Stimulated activated CD8-positive, alpha-beta memory T cell treated with anti-CD3 and anti-CD28 coated beads, Interleukin-15, amount 100 ng/mL, for 24 hours (primary cell): ENCODE results near the gene TAS1R3.
A peak's percentile ranks its signal among the peaks of the same experiment; 100 is the strongest.

Source experiments
- DNase-seq: peaks from one replicate; pipeline ENCODE4 v3.0.0-alpha.2; 2020; ENCODE audit warnings: low read depth

Gene TAS1R3

DNA sequence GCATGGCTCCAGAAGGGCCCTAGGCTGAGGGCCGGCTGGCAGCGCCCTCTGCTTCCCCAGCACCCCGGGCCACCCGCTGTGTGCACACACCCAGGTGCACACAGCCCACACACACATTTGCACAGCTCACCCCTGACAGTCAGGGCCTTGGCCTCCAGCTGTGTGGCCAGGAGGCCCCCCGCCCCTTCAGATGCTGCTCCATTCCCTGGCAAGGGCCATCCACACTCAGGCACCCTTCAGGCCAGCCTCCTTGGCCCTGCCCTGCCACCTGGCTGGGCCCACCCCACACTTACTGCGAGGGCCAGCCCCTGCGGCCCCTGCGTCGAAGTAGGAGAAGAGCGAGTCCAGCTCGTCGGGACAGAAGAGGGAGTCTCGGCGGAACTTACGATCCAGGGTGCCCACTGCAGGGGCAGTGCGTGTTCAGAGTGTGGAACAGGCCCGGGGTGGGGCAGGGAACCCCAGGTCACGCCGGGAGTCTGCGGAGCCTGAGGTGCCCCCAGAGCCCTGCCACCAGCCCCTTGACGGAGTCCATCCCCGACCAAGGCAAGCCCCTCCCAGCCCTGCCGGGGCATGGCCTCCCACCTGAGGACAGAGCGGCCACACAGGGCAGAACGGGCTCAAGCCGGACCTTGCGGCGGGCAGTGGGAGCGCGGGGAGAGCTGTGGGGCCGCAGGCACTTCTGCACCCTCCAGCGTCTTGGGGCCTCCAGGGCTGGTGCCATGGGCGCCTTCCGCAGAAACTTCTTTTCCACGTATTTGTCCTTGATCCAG, 35.7 kb upstream of the TAS1R3 start:
- no peak for DNase-seq

- no peak for DNase-seq
Measured at GRCh38 chr1:1296070-1297061, 34.7 kb upstream of the TAS1R3 start.

GRCh38 chr1:1297802-1298424, 33.2 kb upstream of the TAS1R3 start:
- DNase-seq, result no peak

DNA sequence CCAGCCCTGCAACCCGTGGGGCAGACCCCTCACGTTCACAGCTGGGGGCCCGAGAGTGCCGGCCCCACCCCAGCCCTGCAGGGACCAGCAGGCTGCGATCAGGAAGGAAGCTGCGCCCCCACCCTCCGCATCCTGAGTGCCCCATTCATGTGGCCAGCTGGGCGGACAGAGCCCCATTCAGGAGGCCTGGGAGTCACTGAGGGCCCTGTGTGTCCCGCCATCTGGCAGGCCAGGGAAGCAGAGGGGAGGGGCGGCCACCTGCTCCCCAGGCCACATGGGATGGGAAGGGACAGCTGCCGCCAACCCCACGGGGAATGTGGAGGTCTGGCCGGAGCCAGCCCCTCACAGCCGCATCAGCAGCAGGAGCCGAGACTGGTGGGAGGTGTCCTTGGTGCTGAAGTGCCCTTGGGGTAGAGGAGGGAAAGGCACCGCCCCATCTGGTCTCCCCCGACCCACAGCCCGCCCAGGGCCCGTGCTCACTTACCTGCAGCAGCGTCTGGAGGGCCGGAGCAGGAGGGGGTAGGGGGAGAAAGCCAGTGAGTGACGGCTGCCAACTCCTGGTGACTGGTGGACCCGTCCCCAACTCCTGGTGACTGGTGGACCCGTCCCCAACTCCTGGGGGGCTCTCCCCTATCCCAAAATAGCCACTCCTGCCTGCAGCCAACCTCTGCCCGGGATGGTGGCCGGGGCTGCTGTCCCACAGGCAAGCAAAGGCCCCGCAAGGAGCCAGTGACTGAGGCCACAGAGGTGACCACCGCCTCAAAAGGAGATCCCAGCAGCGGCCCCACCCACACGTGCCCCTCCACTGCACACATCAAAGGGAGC, 32.0 kb upstream of the TAS1R3 start:
- DNase-seq, result no peak

DNA sequence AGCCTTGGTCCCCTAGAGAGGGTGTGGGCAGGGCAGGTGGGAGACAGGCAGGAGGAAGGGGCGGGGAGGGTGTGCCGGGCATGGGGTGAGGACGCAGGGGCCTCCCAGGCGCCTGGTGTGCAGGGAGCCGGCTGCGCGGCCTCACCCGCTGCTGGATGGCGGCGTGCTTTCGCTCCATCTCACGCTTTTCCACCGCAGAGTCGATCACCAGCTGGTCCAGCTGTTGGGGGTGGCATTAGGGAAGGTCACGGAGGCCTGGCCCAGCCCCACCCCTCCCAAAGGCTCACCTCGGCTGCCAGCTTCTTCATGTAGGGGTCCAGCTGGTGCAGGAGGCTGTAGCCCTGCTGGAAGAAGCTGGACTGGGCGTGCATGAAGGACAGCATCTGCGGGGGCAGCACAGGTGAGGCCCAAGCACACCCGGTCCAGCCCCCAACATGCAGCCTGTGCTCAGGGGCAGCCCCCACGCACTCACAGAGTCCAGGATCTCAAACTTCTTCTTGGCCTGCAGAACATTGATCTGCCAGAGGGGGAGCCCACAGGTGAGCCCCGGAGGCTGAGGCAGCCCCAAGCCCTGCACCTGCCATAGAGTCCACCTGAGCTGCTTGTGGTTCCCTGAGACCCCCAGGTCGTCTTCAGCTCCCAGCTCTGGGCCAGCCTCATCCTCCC, 31.3 kb upstream of the TAS1R3 start:
- DNase-seq, result no peak

DNA sequence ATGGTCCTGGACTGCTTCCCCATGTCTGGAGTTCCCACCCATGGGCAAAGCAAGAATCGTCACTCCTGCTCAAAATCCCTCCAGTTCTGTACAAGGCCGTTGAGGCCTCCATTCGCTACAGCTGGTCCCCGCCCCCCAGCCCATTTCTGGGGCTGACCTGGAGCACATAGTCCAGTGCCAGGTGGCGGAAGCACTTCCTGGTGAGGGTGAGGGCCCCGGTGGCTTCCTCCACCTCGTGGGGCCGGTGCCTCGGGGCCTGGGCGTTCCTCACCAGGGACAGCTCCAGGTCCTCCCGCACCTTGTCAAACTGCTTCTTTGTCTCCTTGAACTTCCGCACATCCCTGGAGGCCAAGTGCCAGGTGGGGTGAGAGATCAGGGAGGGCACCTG, 30.7 kb upstream of the TAS1R3 start:
- no peak for DNase-seq

DNA sequence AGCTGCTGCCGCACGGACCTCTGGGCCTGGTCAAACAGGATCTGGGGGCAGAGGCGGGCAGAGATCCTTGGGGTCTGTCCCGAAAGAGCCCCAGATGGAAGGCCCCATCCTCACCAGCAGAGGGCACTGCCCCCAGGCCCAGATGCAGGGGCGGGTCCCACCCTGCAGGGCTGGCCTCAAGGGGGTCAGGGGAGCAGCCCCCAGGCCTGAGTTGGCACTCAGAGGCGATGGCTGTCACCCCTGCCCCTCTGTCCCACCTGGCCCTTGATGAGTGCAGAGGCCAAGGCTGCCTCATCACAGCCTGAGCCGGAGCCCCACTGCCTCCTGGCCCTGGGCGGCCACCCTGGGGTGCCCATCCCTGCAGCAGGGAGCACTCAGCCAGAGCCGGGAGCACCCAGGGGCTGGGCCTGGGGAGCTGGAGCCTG, 29.1 kb upstream of the TAS1R3 start:
- DNase-seq, result no peak

DNA sequence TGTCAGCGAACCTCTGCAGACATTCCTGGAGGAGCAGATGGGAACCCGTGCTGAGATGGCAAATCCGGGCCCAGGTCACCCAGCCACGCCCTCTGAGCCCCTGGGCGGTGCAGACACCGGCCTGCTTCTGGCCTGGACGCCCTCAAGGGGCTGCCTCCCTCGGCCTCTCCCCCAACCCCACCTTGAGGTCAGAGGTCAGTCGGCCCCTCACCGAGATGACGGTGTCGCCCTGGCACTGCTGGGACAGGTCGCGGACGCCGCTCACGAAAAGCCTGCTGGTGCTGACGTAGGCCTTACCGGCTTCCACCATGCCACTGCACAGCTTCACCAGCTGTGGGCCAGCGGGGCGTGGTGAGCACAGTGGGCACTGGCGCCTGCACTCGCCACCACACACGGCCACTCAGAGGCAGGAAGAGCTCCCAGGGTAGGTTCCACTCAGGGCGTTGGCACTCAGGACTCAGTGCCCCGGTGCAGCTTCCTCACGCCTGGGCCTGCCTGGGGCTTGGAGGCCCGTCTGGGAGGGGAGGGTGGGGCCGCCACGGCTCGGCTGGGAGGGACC, 28.1 kb upstream of the TAS1R3 start:
- DNase-seq, result no peak

DNA sequence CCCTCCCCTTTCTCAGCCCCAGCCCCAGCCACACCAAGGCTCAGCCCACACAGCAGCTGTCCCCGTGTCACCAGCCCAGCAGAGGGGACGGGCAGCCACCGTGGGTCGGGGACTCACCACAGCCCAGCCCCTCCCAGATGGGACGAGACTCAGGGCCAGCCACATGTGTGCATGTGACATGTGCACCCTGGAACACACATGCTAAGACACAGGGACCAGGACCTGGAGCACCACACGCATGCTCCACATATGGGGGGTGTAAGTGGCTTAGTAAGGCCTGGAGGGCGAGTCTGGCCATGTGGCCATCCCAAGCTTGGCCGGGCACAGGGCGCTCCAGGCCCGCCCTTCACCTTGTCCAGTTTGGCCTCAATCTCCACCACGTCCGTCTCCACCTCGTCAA, 27.3 kb upstream of the TAS1R3 start:
- DNase-seq, result no peak

GRCh38 chr1:1304331-1305299, 26.5 kb upstream of the TAS1R3 start:
- no peak for DNase-seq

DNA sequence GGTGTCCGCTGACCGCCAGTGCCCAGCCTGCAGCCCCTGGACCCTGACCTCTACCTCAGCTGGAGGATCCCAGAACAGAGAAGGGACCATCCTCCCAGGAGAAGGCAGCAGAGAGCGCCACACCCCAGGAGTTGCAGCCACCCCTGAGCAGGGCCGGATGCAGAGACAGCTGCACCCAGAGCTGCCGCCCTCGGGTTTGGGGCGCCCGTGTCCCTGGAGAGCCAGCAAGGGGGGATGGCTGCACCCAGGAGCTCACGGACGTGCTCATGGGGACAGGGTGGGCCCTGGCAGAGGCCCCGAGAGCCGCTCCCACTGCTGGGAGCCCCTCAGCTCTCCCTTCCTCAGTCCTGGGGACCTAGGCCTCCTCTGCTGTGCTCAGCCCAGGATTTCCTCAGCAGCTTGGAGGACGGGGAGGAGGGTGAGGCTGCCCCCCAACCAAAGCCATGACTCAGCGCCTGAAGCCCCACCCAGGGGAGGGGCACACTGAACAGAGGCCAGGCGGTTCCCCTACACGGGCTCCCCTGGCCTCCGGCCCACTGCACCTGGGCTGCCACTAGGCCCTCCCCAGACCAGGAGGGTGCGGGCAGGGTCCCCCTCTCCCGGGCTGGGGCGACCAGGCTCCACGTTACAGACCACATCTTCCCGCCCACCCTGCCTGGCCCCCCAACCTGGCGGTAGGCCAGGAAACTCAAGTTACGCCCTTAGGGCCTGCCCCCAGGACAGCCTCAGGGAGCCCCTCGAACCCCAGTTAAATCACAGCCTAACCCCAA, 25.6 kb upstream of the TAS1R3 start:
- no peak for DNase-seq

DNA sequence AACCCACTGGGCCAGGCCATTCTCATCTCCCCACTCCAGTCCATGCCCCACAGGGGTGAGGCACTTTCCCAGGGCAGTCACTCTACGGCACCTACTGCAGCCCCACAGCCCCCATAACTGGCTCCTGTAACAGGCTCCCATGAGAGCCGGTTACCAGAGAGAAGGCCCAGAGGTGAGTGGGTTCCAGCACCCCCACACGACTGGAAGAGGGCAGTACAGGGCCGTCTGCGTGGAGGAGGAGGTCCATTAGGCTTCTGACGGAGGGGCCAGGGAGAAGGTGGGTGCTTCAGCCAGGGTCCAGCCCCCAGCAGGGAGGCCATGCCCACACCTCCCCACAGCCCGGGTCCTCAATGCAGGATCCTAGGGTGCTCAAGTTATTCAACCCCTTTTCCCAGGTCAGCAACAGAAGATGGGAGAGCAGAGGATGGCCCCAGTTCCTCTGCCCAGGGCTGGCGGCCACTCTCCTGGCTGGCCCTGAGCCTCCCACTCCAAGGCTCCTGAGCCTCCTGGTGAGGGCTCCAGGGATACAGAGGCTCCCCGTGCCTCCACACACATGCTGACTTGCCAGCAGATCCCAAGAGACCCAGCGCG, 24.9 kb upstream of the TAS1R3 start:
- DNase-seq, result no peak

DNA sequence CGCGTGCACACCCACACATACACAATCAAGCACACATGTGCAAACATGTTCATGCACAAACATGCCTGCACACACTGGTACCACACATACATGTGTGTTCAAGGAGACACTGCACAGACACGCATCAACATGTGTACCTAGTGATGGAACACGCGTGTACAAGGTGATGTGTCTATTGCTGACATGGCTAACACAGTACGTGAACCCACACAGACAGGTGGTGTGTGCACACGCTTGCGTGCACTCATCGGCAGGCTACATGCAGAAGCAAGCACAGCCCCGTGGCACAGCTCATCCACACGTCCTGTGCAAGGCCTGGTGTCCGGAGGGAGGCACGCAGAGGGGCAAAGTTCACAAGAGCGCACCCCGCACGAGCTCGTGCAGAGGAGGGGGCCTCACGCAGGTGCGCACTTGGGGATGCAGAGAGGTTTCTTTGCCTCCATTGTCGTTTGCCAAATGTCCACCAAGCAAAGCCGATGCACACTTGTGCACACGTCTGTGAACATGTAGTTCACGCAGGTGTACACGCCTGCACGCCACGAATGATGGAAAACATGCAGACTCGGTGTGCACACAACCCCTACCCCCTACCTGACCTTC, 24.3 kb upstream of the TAS1R3 start:
- DNase-seq, result no peak

- DNase-seq, result no peak
Measured at GRCh38 chr1:1307261-1307922, 23.7 kb upstream of the TAS1R3 start.

- DNase-seq, result peak; percentile 72
Measured at GRCh38 chr1:1307923-1308755, 22.9 kb upstream of the TAS1R3 start, which contains the start of the genes ACAP3 and PUSL1. Gene ACAP3 (minus strand): TSS chr1:1307930. CDS start chr1:1307815, 115 bp downstream. Gene PUSL1 (plus strand): TSS chr1:1308597. CDS start chr1:1308644, 47 bp downstream.

DNA sequence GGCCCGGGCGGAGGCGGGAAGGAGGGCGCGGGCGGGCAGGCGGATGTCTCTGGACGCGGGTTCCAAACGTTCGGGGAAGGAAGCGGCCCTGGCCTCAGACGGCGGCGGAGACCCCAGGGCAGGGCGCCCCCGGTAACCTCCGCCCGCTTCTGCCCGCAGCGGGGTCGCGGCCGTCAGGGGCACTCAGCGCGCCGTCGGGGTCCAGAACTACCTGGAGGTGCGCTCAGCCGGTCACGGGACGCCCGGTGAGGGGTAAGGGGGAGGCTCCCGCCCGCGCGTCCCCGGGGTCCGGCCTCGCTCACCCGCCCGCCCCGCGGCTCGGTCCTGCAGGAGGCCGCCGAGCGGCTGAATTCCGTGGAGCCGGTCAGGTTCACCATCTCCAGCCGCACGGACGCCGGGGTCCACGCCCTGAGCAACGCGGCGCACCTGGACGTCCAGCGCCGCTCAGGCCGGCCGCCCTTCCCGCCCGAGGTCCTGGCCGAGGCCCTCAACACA, 22.3 kb upstream of the TAS1R3 start:
- DNase-seq, result no peak
